Measurements from ENCODE around the gene TNC.

DNA sequence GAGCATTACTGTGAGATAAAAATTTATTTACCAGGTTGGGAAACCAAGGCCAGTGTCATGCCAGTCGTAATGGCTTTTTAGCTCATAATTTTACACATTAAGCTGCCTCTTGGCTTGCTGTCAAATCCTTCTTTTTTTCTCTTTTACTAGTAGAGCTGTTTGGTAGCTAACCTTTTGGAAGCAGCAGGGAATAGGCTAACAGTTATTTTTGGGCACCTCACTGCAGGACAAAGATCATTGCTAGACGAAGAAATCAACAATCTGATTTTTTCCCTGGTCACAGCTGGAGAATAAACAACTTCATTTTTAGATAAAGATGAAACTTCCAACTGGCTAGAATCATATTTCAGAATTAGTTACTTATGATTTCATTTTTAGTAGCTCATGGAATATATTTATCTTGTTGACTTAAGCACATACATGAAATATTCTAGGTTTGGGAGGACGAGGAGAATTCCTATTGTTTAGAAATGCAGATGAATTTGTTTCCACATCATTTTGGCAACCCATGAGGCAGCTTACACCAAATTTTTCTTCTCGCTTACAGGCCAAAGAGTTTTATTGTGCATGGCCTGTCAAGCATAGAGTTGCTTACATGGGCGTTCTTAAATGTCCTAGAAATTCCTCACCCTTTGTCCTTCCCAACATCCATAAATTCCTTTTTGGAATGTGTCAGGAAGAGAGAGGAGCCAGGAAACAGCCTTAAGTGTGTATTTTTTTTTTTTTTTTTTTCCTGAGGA lies 19.6 kb downstream of the TNC start:
- TF ChIP-seq CTCF (IDR thresholded peaks at IDR 0.05; ENCODE audit: low read depth, low read length, poor library complexity, severe bottlenecking) (no peak), EZH2phosphoT487 (IDR thresholded peaks at IDR 0.05; ENCODE audit: borderline replicate concordance, low read length) (no peak)
